H1 (cell line): ENCODE results near the gene ABHD12. TPM values are rescaled to one million over a fixed set of nuclear protein-coding genes. Genes with fewer than 3 reads are reported as not detected.
A peak's percentile ranks its signal among the peaks of the same experiment; 100 is the strongest.

Experiments used
- CTCF ChIA-PET: fragments of 300-600 bp; sonication (Branson Sonifier 250); formaldehyde crosslinking; loops from one replicate; lab custom pipeline; 2021; ENCODE audit not compliant: partially characterized antibody; lab: Charles Lee
- POLR2A ChIA-PET: fragments of 300-600 bp; sonication (Branson Sonifier 250); formaldehyde crosslinking; loops from one replicate; lab custom pipeline; 2021; ENCODE audit warnings: inconsistent platforms; ENCODE audit not compliant: partially characterized antibody; lab: Charles Lee
- DNase-seq, 2 experiments: peaks; one replicate each; pipeline versions ENCODE4 v3.0.0 to v3.0.0-alpha.2; 2010 to 2022; ENCODE audit warnings: low spot score in 2 of 2, low read depth in 1 of 2, mixed read lengths in 1 of 2
- FAIRE-seq: peaks from 2 replicates; lab custom pipeline; 2011; peaks lifted over from hg19 to GRCh38; lab: Jason Lieb, UNC
- H2AFZ ChIP-seq: 2 replicates; pipeline ENCODE4 v1.8.1; 2012; ENCODE audit warnings: low read length, inconsistent platforms
- H2AK5ac ChIP-seq: 2 replicates; pipeline ENCODE4 v1.6.1; 2013; ENCODE audit warnings: low read depth, low read length
- H2BK120ac ChIP-seq: replicated peaks from 2 replicates; pipeline ENCODE3; 2013; ENCODE audit warnings: low read depth, low read length, inconsistent platforms
- H2BK12ac ChIP-seq: 2 replicates; pipeline ENCODE4 v1.6.1; 2013; ENCODE audit warnings: low read depth, low read length
- H2BK15ac ChIP-seq: 2 replicates; pipeline ENCODE4 v1.6.1; 2013; ENCODE audit warnings: low read length
- H2BK20ac ChIP-seq: 2 replicates; pipeline ENCODE4 v1.6.1; 2013; ENCODE audit warnings: low read length
- H2BK5ac ChIP-seq: 2 replicates; pipeline ENCODE4 v1.6.1; 2013; ENCODE audit warnings: low read depth, low read length
- H3K14ac ChIP-seq: 2 replicates; pipeline ENCODE4 v1.6.1; 2013; ENCODE audit warnings: inconsistent platforms; ENCODE audit not compliant: insufficient read length
- H3K18ac ChIP-seq: 2 replicates; pipeline ENCODE4 v1.6.1; 2013; ENCODE audit warnings: low read length; ENCODE audit errors: extremely low read depth
- H3K23ac ChIP-seq: 2 replicates; pipeline ENCODE4 v1.6.1; 2013; ENCODE audit warnings: inconsistent platforms; ENCODE audit not compliant: insufficient read length
- H3K23me2 ChIP-seq: 2 replicates; pipeline ENCODE4 v1.6.1; 2013; ENCODE audit warnings: low read depth, low read length
- H3K27ac ChIP-seq: 2 replicates; pipeline ENCODE4 v1.6.1; 2011; ENCODE audit warnings: low read depth, low read length, inconsistent platforms
- H3K27me3 ChIP-seq, 4 experiments: replicated peaks in 1 of 4; 1 replicate in 1 of 4; 2 replicates in 3 of 4; pipeline versions ENCODE4 v1.6.1 to v1.8.1; 2011 to 2013; ENCODE audit warnings: low read length in 3 of 4, mild to moderate bottlenecking in 3 of 4, inconsistent platforms in 2 of 4, mixed read lengths in 2 of 4, moderate library complexity in 1 of 4; ENCODE audit not compliant: control insufficient read depth in 3 of 4, insufficient read depth in 3 of 4; ENCODE audit errors: extremely low read depth in 1 of 4
- H3K36me3 ChIP-seq, 4 experiments: 2 replicates each; pipeline versions ENCODE4 v1.6.1 to v1.8.1; 2011 to 2013; ENCODE audit warnings: mild to moderate bottlenecking in 4 of 4, low read length in 3 of 4, moderate library complexity in 2 of 4, control low read depth in 1 of 4, inconsistent platforms in 1 of 4; ENCODE audit not compliant: insufficient read depth in 4 of 4, control insufficient read depth in 2 of 4
- H3K4ac ChIP-seq: replicated peaks from 2 replicates; pipeline ENCODE3; 2013; ENCODE audit warnings: low read length, low read depth, mixed read lengths, inconsistent platforms; ENCODE audit not compliant: insufficient read length
- H3K4me1 ChIP-seq, 4 experiments: replicated peaks in 1 of 4; 1 replicate in 1 of 4; 2 replicates in 3 of 4; pipeline versions ENCODE4 v1.6.1 to v1.8.1; 2011 to 2013; ENCODE audit warnings: low read length in 3 of 4, inconsistent platforms in 2 of 4, mixed read lengths in 1 of 4; ENCODE audit not compliant: insufficient read depth in 4 of 4, control insufficient read depth in 3 of 4
- H3K4me2 ChIP-seq, 2 experiments: 2 replicates each; pipeline versions ENCODE4 v1.6.1 to v1.8.1; 2011 to 2013; ENCODE audit warnings: low read depth in 2 of 2, low read length in 2 of 2, control low read depth in 1 of 2, inconsistent platforms in 1 of 2, mild to moderate bottlenecking in 1 of 2; ENCODE audit not compliant: insufficient read depth in 1 of 2
- H3K4me3 ChIP-seq, 4 experiments: fragments of 200-600, 300-600 bp in 1 of 4; sonication (generic), shearing (Covaris generic), sonication (Bioruptor Twin) in 1 of 4; 2 replicates each; pipeline versions ENCODE4 v1.5.1 to v1.8.1; 2011 to 2016; ENCODE audit warnings: low read length in 4 of 4, low read depth in 3 of 4, control low read depth in 2 of 4, inconsistent platforms in 2 of 4, mild to moderate bottlenecking in 2 of 4, mixed read lengths in 1 of 4, moderate library complexity in 1 of 4; ENCODE audit not compliant: insufficient read depth in 2 of 4; ENCODE audit errors: extremely low read depth in 1 of 4
- H3K56ac ChIP-seq: replicated peaks from 2 replicates; pipeline ENCODE3; 2013; ENCODE audit warnings: low read depth, mild to moderate bottlenecking, mixed read lengths, low read length, inconsistent platforms; ENCODE audit not compliant: insufficient read length
- H3K79me1 ChIP-seq: 2 replicates; pipeline ENCODE4 v1.6.1; 2013; ENCODE audit warnings: low read depth, low read length, control low read depth
- H3K79me2 ChIP-seq, 2 experiments: 2 replicates each; pipeline versions ENCODE4 v1.6.1 to v1.8.1; 2012 to 2013; ENCODE audit warnings: low read length in 2 of 2, mild to moderate bottlenecking in 2 of 2, inconsistent platforms in 1 of 2; ENCODE audit not compliant: insufficient read depth in 2 of 2, control insufficient read depth in 1 of 2
- H3K9ac ChIP-seq, 4 experiments: replicated peaks in 1 of 4; 1 replicate in 1 of 4; 2 replicates in 3 of 4; pipeline versions ENCODE4 v1.6.1 to v1.8.1; 2011 to 2013; ENCODE audit warnings: low read depth in 3 of 4, low read length in 3 of 4, control low read depth in 2 of 4, mild to moderate bottlenecking in 2 of 4, moderate library complexity in 2 of 4, inconsistent platforms in 1 of 4; ENCODE audit errors: extremely low read depth in 1 of 4
- H3K9me3 ChIP-seq, 2 experiments: 2 replicates each; pipeline versions ENCODE4 v1.6.1 to v1.8.1; 2012 to 2013; ENCODE audit warnings: mild to moderate bottlenecking in 2 of 2, moderate library complexity in 2 of 2, control low read depth in 1 of 2, inconsistent platforms in 1 of 2, low read depth in 1 of 2, low read length in 1 of 2, mixed read lengths in 1 of 2; ENCODE audit not compliant: insufficient read depth in 2 of 2
- H4K20me1 ChIP-seq, 2 experiments: replicated peaks in 1 of 2; 2 replicates each; pipeline versions ENCODE3 to v1.8.1; 2011 to 2013; ENCODE audit warnings: inconsistent platforms in 2 of 2, low read length in 2 of 2, mild to moderate bottlenecking in 1 of 2; ENCODE audit not compliant: insufficient read depth in 2 of 2, control insufficient read depth in 1 of 2
- H4K5ac ChIP-seq: 2 replicates; pipeline ENCODE4 v1.6.1; 2013; ENCODE audit warnings: low read length, low read depth, mixed read lengths, inconsistent platforms; ENCODE audit not compliant: insufficient read length
- H4K8ac ChIP-seq: 2 replicates; pipeline ENCODE4 v1.8.0; 2013; ENCODE audit warnings: mild to moderate bottlenecking, moderate library complexity, low read length, inconsistent platforms; ENCODE audit not compliant: insufficient read depth; ENCODE audit errors: extremely low read depth
- H4K91ac ChIP-seq: replicated peaks from 2 replicates; pipeline ENCODE3; 2013; ENCODE audit warnings: low read length, mixed read lengths, inconsistent platforms; ENCODE audit not compliant: insufficient read length
- ASH2L ChIP-seq: fragments of 200-600, 300-600 bp; sonication (generic); IDR thresholded peaks from one replicate; pipeline ENCODE4 v1.7.1; 2017; ENCODE audit warnings: low read length
- CHD1 ChIP-seq: IDR thresholded peaks from 2 replicates; pipeline ENCODE4 v1.6.1; 2012; ENCODE audit warnings: low read depth, low read length, improper control_type of control experiment
- CREB1 ChIP-seq: IDR thresholded peaks from 2 replicates; pipeline ENCODE4 v1.6.1; 2012; ENCODE audit warnings: inconsistent platforms
- CTBP2 ChIP-seq: IDR thresholded peaks from 2 replicates; pipeline ENCODE4 v1.7.0; 2011; ENCODE audit warnings: borderline replicate concordance, mild to moderate bottlenecking, moderate library complexity, mixed read lengths, low read length; ENCODE audit not compliant: insufficient read depth, insufficient read length
- E2F6 ChIP-seq: IDR thresholded peaks from 2 replicates; pipeline ENCODE4 v1.6.1; 2012; ENCODE audit warnings: inconsistent platforms
- EZH2 ChIP-seq: fragments of 200-600 bp; sonication (generic); IDR thresholded peaks from 2 replicates; pipeline ENCODE4 v1.7.1; 2012; ENCODE audit warnings: low read depth, mild to moderate bottlenecking, moderate library complexity, low read length, inconsistent platforms; ENCODE audit not compliant: severe bottlenecking
- HDAC6 ChIP-seq: IDR thresholded peaks from one replicate; pipeline ENCODE4 v1.7.1; 2012; ENCODE audit warnings: low read depth, mild to moderate bottlenecking, inconsistent platforms, low read length, moderate library complexity
- MAX ChIP-seq: IDR thresholded peaks from 2 replicates; pipeline ENCODE4 v1.6.1; 2012; ENCODE audit warnings: inconsistent platforms
- PHF8 ChIP-seq: fragments of 200-600 bp; sonication (generic); conservative IDR thresholded peaks from 2 replicates; pipeline ENCODE4 v1.7.1; 2012; ENCODE audit warnings: low read depth, mild to moderate bottlenecking, inconsistent platforms, low read length, moderate library complexity
- POLR2AphosphoS5 ChIP-seq: IDR thresholded peaks from 2 replicates; pipeline ENCODE4 v1.6.1; 2011; ENCODE audit warnings: low read depth, low read length
- RFX5 ChIP-seq: IDR thresholded peaks from 2 replicates; pipeline ENCODE4 v1.6.1; 2011; ENCODE audit warnings: low read depth, low read length, improper control_type of control experiment, borderline replicate concordance
- SIX5 ChIP-seq: IDR thresholded peaks from 2 replicates; pipeline ENCODE4 v1.6.1; 2011; ENCODE audit warnings: mild to moderate bottlenecking, low read depth, low read length
- WGBS, 2 experiments: shearing (Covaris generic) in 1 of 2; methylation state at CpG; one replicate each; pipeline versions ENCODE4 v1.1.6 to v1.1.7; 2013 to 2015; ENCODE audit warnings: low lambda C conversion rate in 2 of 2, mixed read lengths in 2 of 2, inconsistent platforms in 1 of 2, low coverage in 1 of 2, missing lambda C conversion rate in 1 of 2; ENCODE audit not compliant: insufficient replicate concordance in 2 of 2, insufficient coverage in 1 of 2, insufficient read length in 1 of 2; ENCODE audit errors: extremely low coverage in 1 of 2, missing lambda C conversion rate in 1 of 2; 5-methylcytosine and 5-hydroxymethylcytosine counted together
- polyA plus RNA-seq, 7 experiments: library from polyadenylated mRNA; depleted of rRNA in 3 of 7; stranded (reverse) in 5 of 7; unstranded in 2 of 7; fragments of >200 nt in 5 of 7; fragments of 200-250 nt in 2 of 7; gene quantifications; 1 replicate in 5 of 7; 2 replicates in 1 of 7; 4 replicates in 1 of 7; pipeline versions ENCODE4 v1.2.1 to v1.2.3, GENCODE V29; 2011 to 2013; ENCODE audit warnings: missing spikeins in 2 of 7, mixed read lengths in 2 of 7
- total RNA-seq: library from RNA; stranded (reverse); fragmentation: NEBNext Ultra II Directional; extraction: Animal tissue kit (Norgen Biotek cat#: 25700); gene quantifications from 2 replicates; pipeline ENCODE4 v1.2.1, GENCODE V29; 2021

ABHD12 gene
- total and polyA plus RNA-seq, 2 of the 8 experiments (the other 6 are each of a cell fraction or from before 2014, with no cell fraction given): 31.3 to 59.5 TPM

- no peak overlapping the region; the same call in 1 of the 2 replicates for H4K8ac ChIP-seq
- 91% methylated on average over 6 of the region's 6 CpGs; no CpG with 5 or more reads in 1 of the 2 experiments for WGBS, 2 experiments
- POLR2A ChIA-PET: no interaction called here
- DNase-seq (peak in 1 of 2 experiments; percentile 37), FAIRE-seq (no peak)
- no peak overlapping the region for H4K91ac ChIP-seq
- H2AK5ac ChIP-seq: no peak overlapping the region
- peaks cover 17 to 53% of the 10 kb centered on the region in 2 experiments for H3K79me2 ChIP-seq
- no peaks in the 10 kb centered on the region for H3K36me3 ChIP-seq
- H2BK12ac ChIP-seq: no peak overlapping the region
- peaks cover 0 to 2% (median under 1%) of the 10 kb centered on the region in 4 experiments; a peak in 2 of 7 replicates for H3K27me3 ChIP-seq
- H2AFZ ChIP-seq: no peak overlapping the region
- no peak overlapping the region for H3K27ac ChIP-seq
- peaks cover 3 to 10% of the 10 kb centered on the region in 2 experiments for H4K20me1 ChIP-seq
- H3K9ac ChIP-seq: no peak overlapping the region
- no peak overlapping the region for H2BK15ac ChIP-seq
- H3K4me3 ChIP-seq: no peak overlapping the region
- peaks cover 7% of the 10 kb centered on the region for H3K79me1 ChIP-seq
- no peaks in the 10 kb centered on the region for H3K9me3 ChIP-seq
- CTCF ChIA-PET: interaction anchor here (1.1 to 1.4 kb wide), 2 partner anchors 29 to 44 kb away, joined by 3 to 4 read pairs; no protein-coding TSS in a partner anchor
- H3K18ac ChIP-seq: no peak overlapping the region
- H2BK20ac ChIP-seq: no peak overlapping the region
- no peak overlapping the region for H3K14ac ChIP-seq
- H3K23me2 ChIP-seq: peaks cover 10% of the 10 kb centered on the region; the same call in 1 of the 2 replicates
- H2BK5ac ChIP-seq: no peak overlapping the region
- no peak overlapping the region for H3K4me2 ChIP-seq
- no peak overlapping the region for H2BK120ac ChIP-seq
- no peak overlapping the region for H3K56ac ChIP-seq
- H3K23ac ChIP-seq: no peak overlapping the region
- H4K5ac ChIP-seq: no peak overlapping the region
- peaks cover 0 to 3% (median 2%) of the 10 kb centered on the region in 4 experiments; a peak in 6 of 7 replicates for H3K4me1 ChIP-seq
- H3K4ac ChIP-seq: no peak overlapping the region
- TF ChIP-seq E2F6 (no peak), EZH2 (no peak), ASH2L (no peak), SIX5 (no peak), POLR2AphosphoS5 (no peak), PHF8 (no peak), HDAC6 (no peak), CREB1 (no peak), CHD1 (no peak), MAX (no peak), RFX5 (no peak), CTBP2 (no peak)
Measured at GRCh38 chr20:25252230-25252651, 138.4 kb downstream of the ABHD12 start.
